ENCODE data around the gene OGFRL1.
A peak's percentile ranks its signal among the peaks of the same experiment; 100 is the strongest.
"Not testable (repeated sequence)": the region's sequence is repeated elsewhere in the genome, so short reads cannot be mapped to it uniquely, and the experiment has no call there.

OGFRL1 gene

DNA sequence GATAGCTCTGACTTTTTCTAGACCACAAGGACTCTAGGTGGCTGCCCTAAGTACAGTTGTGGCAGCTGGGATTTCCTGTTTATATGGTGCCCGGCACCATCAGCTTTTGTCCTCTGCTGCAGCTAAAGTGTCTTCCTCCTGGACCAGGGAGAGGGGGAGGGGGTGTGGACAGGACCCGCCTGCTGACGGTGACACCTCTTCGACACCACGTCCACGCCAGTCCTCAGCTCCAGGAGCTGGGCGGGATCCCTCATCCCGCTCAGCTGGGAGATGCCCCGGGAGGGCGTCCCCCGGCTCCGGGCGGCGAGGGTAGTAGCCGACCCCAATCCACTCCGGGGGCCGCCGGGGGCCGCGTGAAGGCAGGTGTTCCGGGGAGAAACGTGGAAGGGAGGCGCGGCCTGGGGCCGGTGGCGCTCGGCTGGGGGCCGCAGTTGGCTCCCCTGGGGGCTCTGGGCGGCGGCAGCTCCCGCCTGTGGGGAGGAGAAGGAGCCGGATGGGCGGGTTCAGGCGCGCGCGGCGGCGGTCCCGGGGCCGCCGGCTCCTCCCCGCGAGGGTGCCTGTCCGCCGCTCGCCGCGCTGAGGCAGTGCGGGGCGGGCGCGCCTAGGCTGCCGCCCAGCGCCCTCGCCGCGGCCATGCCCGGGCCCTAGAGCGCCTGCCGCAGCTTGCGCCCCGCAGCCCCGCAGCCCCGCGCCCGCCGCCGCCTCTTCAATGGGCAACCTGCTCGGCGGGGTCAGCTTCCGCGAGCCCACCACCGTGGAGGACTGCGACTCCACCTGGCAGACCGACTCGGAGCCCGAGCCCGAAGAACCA is at the start of gene OGFRL1:
Gene OGFRL1, plus strand, starts transcription at position 584 of the 811 bp plus-strand sequence. Its CDS starts 126 bp downstream, at position 710.
- DNase-seq: peak; percentile 86

DNA sequence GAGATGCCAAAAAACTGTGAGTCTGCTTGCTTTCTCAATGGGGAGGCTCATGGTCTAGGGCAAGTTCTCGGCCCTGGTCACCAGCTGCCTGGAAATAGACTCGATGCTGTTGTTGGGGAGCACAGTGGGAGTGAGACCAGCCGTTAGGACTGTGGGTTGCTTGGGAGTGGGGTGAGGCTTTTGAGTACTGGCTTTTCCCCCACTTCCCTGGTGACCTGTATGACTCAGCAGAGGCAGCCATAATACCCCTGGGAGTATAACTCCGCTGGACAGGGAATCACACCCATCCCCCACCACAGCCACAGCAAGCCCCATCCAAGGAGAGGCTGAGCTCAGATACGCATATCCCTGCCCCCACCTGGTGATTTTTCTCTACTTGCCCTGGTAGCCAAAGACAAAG is 48.9 kb upstream of the OGFRL1 start:
- no peak for DNase-seq

GRCh38 chr6:71245265-71246049 is 43.2 kb upstream of the OGFRL1 start:
- no peak for DNase-seq

DNA sequence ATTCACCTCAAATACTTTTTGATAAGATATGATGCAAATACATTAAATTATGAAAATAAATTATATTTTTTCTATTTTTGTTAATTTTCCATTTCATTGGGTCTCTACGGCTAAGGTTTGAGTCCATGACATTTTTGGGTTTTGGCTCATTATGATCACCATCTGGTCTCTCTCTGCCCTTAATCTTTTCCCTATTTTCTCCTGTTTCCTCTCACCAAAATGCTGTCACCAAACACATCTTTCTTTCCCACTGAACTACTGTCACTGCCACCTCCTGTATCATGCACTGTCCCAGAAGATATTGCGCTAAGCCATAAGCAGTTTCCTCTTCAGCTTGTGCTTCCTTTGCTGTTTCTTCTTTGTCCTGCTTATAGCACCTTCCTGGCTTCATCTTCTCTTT is 42.0 kb upstream of the OGFRL1 start:
- DNase-seq: no peak

DNA sequence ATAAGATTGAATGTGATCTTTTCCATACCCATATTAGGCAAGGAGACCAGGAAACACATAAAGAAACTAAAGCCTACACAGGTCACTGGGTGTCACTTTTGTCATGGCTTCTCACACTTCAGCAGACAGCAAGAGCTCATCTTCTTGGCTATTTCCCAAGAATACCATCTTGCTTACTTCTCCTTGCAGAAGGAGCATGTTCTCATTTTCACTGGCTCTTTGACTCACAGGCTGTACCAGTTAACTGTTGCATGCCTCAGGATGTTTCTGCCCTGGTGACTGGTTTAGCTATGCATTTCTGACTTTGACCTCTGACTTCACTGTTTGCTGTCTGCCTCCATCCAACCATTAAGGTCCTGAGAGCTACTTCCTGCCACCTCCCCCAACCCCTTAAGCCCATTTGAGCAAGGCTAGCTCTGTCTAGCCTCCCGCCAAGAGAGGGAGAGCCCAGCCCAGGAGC is 40.3 kb upstream of the OGFRL1 start:
- peak; percentile 91 for DNase-seq

DNA sequence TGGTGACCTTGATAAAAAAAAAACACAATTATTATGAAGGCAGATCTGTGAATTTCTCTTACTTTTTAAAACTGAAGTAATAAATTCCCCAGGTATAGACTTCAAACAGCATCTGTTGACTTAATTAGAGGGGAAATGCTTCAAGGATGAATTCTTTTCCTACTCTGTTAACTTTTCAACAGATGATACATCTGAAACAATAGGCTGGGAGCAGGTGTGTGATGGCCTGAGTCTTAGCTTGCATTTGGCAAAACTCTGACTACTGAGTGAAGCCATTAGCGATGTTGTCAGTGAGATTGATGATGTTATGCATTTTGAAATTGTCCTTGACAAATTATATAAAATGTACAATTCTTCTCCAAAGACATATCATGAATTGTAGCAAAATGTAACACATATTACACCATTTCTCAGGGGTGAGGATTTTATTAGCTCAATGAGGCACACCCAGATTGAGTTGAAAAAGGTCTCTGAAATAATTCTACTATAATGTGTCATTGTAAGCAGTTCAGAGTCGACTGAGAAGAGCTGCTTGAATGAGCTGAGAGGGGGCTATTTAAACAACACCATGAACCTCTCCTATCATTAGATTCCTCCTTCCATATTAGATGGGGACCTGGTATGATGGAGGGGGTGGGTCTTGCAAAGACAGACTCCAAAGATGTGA is 39.6 kb upstream of the OGFRL1 start:
- DNase-seq: no peak

- no peak for DNase-seq
These were observed 38.5 kb upstream of the OGFRL1 start for GRCh38 chr6:71250099-71250602.

GRCh38 chr6:71252410-71252809 is 36.2 kb upstream of the OGFRL1 start:
- DNase-seq: no peak

DNA sequence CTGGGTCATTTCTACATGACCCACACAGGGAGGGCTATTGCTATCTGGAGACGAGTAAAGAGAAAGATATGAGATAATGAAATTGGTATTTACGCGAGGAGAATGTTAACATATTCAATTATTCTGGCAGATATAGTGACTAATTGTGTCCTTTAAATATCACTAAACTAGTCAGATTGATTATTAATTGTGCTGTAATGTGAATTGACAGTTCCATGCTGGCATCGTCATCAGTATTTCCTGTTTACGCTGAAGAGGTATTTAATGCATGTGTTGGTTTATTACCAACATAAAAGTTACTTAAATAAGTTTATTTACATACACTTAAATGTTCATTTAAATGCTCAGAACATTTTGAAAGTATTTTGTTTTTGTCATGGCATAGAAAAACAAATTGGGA is 35.7 kb upstream of the OGFRL1 start:
- DNase-seq: no peak

DNA sequence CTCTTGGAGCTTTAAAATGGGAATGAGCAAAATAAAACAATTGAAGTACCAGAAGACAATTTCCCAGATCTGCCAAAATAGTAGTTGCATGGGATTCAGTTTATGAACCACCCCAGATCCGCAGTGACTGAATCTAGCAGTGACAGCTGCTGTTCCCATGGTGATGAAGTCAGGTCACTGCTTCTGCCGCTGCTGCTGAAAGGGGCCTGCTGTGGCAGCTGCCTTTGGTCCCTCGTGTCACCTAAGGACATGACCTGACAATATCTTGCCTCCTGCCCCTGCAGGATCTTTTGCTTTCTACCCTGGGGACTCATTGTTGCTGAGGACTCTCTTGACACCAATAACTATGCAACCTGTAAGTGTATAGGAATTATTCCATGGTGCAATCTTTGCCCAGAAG is 34.3 kb upstream of the OGFRL1 start:
- DNase-seq: no peak

DNA sequence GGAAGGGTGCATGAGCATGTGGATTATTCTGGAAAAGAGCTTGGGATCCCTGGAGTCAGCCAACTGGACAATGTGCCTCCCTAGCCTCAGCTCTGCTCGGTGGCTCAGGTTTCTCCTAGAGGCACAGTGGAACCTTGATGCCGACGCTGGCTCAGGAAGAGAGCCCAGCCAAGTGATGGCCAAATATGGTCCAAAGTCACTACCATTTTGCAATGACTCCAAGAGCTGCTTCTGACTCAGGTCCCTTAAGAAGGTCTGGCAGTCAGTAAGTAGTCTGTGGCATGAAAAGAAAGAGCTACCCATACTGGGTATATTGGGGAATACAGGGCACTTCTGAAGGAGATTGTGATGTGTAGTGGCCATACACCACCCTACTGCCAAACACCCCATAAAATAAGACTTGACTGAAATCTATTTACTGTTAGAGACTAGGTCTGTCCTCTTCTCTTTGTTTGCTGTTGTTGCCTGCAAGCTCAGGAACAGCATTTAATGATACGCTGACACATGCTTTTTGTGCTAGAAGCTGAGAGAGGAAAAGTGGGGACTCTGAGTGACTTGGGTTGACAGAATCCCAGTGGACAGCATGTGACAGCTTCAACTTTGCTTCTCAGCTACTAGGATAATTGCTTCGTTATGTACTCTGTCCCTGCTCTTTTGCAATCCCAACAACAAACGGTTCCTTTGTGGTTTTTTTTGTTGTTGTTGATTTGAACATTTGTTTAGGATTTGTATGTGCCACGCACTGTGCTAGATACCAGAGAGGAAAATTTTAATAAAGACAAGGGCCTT is 30.3 kb upstream of the OGFRL1 start:
- DNase-seq: no peak

GRCh38 chr6:71259888-71260604 is 28.6 kb upstream of the OGFRL1 start:
- no peak for DNase-seq

GRCh38 chr6:71262914-71263313 is 25.7 kb upstream of the OGFRL1 start:
- DNase-seq: no peak

- DNase-seq: not testable (repeated sequence)
These were observed 22.2 kb upstream of the OGFRL1 start for GRCh38 chr6:71266392-71266791.

DNA sequence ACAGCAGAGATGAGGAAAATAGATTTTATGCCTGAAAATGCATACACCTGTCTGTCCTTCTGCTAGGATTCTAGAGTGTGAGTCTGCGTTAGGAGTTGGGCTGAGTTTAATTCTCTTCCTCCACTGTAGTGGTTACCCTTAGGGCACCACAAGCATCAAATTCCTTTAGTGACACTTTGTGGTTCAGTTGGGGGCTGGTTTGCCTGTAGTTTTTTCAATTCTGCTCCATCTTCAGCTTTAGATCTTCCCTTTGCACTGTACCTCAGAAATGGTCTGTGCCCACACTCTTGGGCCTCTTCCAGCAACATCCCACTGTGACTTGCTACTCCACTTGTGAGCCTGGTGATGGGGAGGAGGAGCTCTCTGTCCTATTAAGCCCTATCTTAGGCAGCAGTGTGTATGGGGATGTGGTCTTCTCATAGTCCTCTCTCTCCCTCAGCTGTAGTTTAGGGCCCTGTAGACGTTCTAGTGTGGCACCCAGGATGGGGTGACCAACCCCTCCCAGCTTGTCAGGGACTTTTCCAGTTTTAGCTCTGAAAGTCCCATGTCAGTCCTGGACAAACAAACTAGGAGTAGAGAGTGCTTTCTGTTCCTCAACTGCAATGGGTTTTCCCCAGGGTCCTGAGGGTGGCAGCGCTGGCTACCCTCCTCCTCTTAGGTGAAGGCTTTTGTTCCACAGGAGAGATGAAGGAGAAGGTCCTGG is 19.7 kb upstream of the OGFRL1 start:
- DNase-seq: no peak

GRCh38 chr6:71277926-71278600 is 10.5 kb upstream of the OGFRL1 start:
- no peak for DNase-seq

GRCh38 chr6:71279321-71279720 is 9.3 kb upstream of the OGFRL1 start:
- DNase-seq: no peak

- DNase-seq: no peak
These were observed 8.9 kb upstream of the OGFRL1 start for GRCh38 chr6:71279740-71280139.

GRCh38 chr6:71280701-71281100 is 7.9 kb upstream of the OGFRL1 start:
- no peak for DNase-seq

DNA sequence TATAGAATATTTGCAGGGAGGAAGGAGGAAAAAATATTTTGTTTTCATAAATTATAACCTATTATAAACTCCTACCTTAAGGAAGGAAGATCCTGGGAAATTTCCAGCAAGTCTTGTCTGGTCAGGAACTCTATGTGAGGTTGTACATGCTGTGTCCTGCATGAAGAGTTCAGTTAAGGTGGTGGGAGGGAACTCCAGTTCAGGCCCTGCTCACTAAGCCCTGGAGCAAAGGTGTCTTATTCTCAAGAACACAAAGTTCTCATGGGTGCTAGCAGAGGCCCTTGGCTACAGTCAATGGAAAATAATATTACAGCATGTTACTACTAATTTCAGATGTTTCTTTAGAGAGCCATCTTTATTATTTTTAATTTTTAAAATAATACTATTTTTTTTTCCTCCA is 3.8 kb upstream of the OGFRL1 start:
- no peak for DNase-seq

DNA sequence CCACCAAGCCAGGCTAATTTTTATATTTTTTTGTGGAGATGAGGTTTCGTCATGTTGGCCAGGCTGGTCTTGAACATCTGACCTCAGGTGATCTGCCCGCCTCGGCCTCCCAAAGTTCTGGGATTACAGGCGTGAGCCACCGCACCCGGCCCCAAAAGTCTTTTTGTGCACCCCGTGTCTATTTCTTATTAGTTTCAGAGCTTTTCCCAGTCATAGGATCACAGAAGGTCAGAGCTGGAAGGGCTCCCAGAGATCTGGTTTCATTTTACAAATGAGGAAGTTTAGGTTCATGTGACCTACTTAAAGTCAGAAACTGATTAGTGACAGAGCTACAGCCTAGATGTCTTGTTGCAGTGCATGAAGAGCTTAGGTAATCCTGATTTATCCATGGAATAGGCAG is 1.6 kb upstream of the OGFRL1 start:
- DNase-seq: no peak
